SK-N-SH treated with all-trans-retinoic acid at 6 μM for 48 hours (cell line): ENCODE results near the gene JARID2.

Experiments
- ARNTL ChIP-seq: fragments of 450-650 bp; formaldehyde crosslinking; IDR thresholded peaks from 2 replicates; pipeline ENCODE4 v1.5.0; 2020; ENCODE audit warnings: low read depth, mild to moderate bottlenecking, moderate library complexity, borderline replicate concordance
- TOX ChIP-seq: fragments of 250-450 bp; sonication (Bioruptor Pico); IDR thresholded peaks from 2 replicates; pipeline ENCODE4 v1.8.0; 2021; ENCODE audit warnings: mild to moderate bottlenecking, moderate library complexity, borderline replicate concordance
- ZFP3 ChIP-seq: fragments of 250-450 bp; sonication (Bioruptor Pico); IDR thresholded peaks from 2 replicates; pipeline ENCODE4 v1.5.0; 2020; ENCODE audit warnings: mild to moderate bottlenecking, moderate library complexity
- ZNF565 ChIP-seq: fragments of 450-650 bp; formaldehyde crosslinking; conservative IDR thresholded peaks from 2 replicates; pipeline ENCODE4 v1.5.0; 2020; ENCODE audit warnings: low read depth, mild to moderate bottlenecking, moderate library complexity
- TF ChIP-seq, protein P1 (sequence below): fragments of 250-450 bp; sonication (Bioruptor Pico); IDR thresholded peaks from 2 replicates; pipeline ENCODE4 v1.8.0; 2020; ENCODE audit warnings: mild to moderate bottlenecking, moderate library complexity, borderline replicate concordance
- TF ChIP-seq, protein P2 (sequence below): fragments of 250-450 bp; sonication (Bioruptor Pico); IDR thresholded peaks from 2 replicates; pipeline ENCODE4 v1.5.1; 2021; ENCODE audit warnings: mild to moderate bottlenecking, moderate library complexity

DNA sequence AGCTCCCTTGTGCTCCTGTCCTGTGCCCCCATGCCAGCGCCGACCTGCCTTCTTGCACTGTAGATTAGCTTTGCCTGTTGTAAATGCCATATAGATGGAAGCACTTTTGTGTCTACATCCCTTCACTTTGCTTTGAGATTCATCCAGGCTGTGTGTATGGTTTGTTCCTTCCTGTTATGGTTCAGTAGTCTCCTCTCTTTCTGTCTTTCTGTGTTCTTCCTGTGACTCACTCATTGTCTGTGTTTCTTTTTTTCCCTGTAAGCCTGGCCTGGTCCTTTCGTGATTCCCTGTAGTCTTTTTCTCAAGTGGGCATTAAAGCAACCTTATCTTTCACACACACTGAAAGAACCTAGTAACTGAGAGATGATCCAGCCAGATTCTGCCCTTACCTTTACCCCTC lies 66.6 kb downstream of the JARID2 start:
- TF ChIP-seq ARNTL (CRISPR knock-in tag) (no peak), ZNF565 (CRISPR knock-in tag) (no peak), ZFP3 (CRISPR knock-in tag) (no peak), TOX (CRISPR knock-in tag) (no peak)
- TF ChIP-seq, protein P1, sequence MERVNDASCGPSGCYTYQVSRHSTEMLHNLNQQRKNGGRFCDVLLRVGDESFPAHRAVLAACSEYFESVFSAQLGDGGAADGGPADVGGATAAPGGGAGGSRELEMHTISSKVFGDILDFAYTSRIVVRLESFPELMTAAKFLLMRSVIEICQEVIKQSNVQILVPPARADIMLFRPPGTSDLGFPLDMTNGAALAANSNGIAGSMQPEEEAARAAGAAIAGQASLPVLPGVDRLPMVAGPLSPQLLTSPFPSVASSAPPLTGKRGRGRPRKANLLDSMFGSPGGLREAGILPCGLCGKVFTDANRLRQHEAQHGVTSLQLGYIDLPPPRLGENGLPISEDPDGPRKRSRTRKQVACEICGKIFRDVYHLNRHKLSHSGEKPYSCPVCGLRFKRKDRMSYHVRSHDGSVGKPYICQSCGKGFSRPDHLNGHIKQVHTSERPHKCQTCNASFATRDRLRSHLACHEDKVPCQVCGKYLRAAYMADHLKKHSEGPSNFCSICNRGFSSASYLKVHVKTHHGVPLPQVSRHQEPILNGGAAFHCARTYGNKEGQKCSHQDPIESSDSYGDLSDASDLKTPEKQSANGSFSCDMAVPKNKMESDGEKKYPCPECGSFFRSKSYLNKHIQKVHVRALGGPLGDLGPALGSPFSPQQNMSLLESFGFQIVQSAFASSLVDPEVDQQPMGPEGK (CRISPR knock-in tag), result no peak
- TF ChIP-seq, protein P2, sequence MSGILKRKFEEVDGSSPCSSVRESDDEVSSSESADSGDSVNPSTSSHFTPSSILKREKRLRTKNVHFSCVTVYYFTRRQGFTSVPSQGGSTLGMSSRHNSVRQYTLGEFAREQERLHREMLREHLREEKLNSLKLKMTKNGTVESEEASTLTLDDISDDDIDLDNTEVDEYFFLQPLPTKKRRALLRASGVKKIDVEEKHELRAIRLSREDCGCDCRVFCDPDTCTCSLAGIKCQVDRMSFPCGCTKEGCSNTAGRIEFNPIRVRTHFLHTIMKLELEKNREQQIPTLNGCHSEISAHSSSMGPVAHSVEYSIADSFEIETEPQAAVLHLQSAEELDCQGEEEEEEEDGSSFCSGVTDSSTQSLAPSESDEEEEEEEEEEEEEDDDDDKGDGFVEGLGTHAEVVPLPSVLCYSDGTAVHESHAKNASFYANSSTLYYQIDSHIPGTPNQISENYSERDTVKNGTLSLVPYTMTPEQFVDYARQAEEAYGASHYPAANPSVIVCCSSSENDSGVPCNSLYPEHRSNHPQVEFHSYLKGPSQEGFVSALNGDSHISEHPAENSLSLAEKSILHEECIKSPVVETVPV (CRISPR knock-in tag), result no peak
